HepG2 (cell line): ENCODE measurements around the gene AKR7A2. TPM values are rescaled to one million over a fixed set of nuclear protein-coding genes. Genes with fewer than 3 reads are reported as not detected.
A peak's percentile ranks its signal among the peaks of the same experiment; 100 is the strongest.

Experiments
- ATAC-seq: fragments of 200-7000 bp; cut with Tn5 transposase; 3 replicates; pipeline ENCODE4 v1.9.1; 2020; ENCODE audit warnings: mild to moderate bottlenecking, moderate library complexity
- BruUV-seq: library from RNA; stranded (reverse); fragments of 400-500 nt; replicated peaks from 2 replicates; lab custom pipeline; 2021; lab: Mats Ljungman, UMichigan
- CTCF ChIA-PET: fragments of 300-600 bp; formaldehyde crosslinking; extraction: SDS; loops from one replicate; lab custom pipeline; 2021; ENCODE audit warnings: low total read pairs, inconsistent platforms, low intra/inter-chr PET ratio; lab: Yijun Ruan, JAX
- POLR2A ChIA-PET: fragments of 350-600 bp; sonication (Branson Sonifier 250); formaldehyde crosslinking; loops from one replicate; lab custom pipeline; 2020; ENCODE audit warnings: antibody characterized with exemption, inconsistent platforms; lab: Yijun Ruan, JAX
- DNase-seq: peaks from one replicate; pipeline ENCODE4 v3.0.0-alpha.2; 2015; ENCODE audit warnings: low spot score
- FAIRE-seq: peaks from 3 replicates; lab custom pipeline; 2011; peaks lifted over from hg19 to GRCh38; lab: Jason Lieb, UNC
- H2AFZ ChIP-seq: one replicate; pipeline ENCODE4 v1.6.1; 2011; ENCODE audit warnings: low read length, inconsistent platforms
- H3K27ac ChIP-seq: fragments of 300-600 bp; 3 replicates; pipeline ENCODE4 v1.8.0; 2011; ENCODE audit warnings: mixed run types, mild to moderate bottlenecking, mixed read lengths, low read length, inconsistent platforms; ENCODE audit not compliant: insufficient read depth; ENCODE audit errors: extremely low read length
- H3K27me3 ChIP-seq, 2 experiments: fragments of 200-600 bp in 1 of 2; 2 replicates in 1 of 2; 3 replicates in 1 of 2; pipeline versions ENCODE4 v1.6.0 to v1.8.0; 2011; ENCODE audit warnings: low read length in 2 of 2, mild to moderate bottlenecking in 2 of 2, moderate library complexity in 2 of 2, inconsistent platforms in 1 of 2; ENCODE audit not compliant: insufficient read depth in 2 of 2, control insufficient read depth in 1 of 2
- H3K36me3 ChIP-seq, 2 experiments: fragments of 200-600 bp in 1 of 2; replicated peaks in 1 of 2; 2 replicates in 1 of 2; 3 replicates in 1 of 2; pipeline versions ENCODE4 v1.5.1 to v1.8.0; 2011; ENCODE audit warnings: low read length in 2 of 2, inconsistent platforms in 1 of 2; ENCODE audit not compliant: insufficient read depth in 2 of 2, control insufficient read depth in 1 of 2
- H3K4me1 ChIP-seq: 2 replicates; pipeline ENCODE4 v1.5.1; 2012; ENCODE audit warnings: low read length, inconsistent platforms; ENCODE audit not compliant: insufficient read depth
- H3K4me2 ChIP-seq: 2 replicates; pipeline ENCODE4 v1.6.0; 2011; ENCODE audit warnings: low read depth, low read length, inconsistent platforms
- H3K4me3 ChIP-seq, 3 experiments: fragments of 200-600 bp in 1 of 3; sonication (generic), shearing (Covaris generic) in 1 of 3; replicated peaks in 1 of 3; 2 replicates each; pipeline ENCODE4 v1.5.1; 2011 to 2016; ENCODE audit warnings: low read length in 3 of 3, inconsistent platforms in 2 of 3, low read depth in 2 of 3, mild to moderate bottlenecking in 2 of 3, control low read depth in 1 of 3, mixed read lengths in 1 of 3; ENCODE audit not compliant: insufficient read depth in 1 of 3
- H3K79me2 ChIP-seq: one replicate; pipeline ENCODE4 v1.6.1; 2011; ENCODE audit warnings: low read length, inconsistent platforms; ENCODE audit not compliant: insufficient read depth
- H3K9ac ChIP-seq: 2 replicates; pipeline ENCODE4 v1.6.0; 2011; ENCODE audit warnings: mild to moderate bottlenecking, low read depth, low read length, inconsistent platforms; ENCODE audit not compliant: insufficient read depth
- H3K9me3 ChIP-seq: 2 replicates; pipeline ENCODE4 v1.5.1; 2012; ENCODE audit warnings: mild to moderate bottlenecking, low read length
- H4K20me1 ChIP-seq: 2 replicates; pipeline ENCODE4 v1.6.0; 2011; ENCODE audit warnings: inconsistent platforms, mild to moderate bottlenecking, low read length, moderate library complexity; ENCODE audit not compliant: insufficient read depth
- BCL3 ChIP-seq: sonication (generic); formaldehyde crosslinking; IDR thresholded peaks from 2 replicates; pipeline ENCODE4 v1.5.1; 2020; ENCODE audit warnings: mild to moderate bottlenecking, missing genetic modification reagents, moderate library complexity
- CENPX ChIP-seq: sonication (generic); formaldehyde crosslinking; IDR thresholded peaks from 2 replicates; pipeline ENCODE4 v1.9.0; 2021; ENCODE audit warnings: mild to moderate bottlenecking, missing genetic modification reagents, moderate library complexity
- PCBP2 ChIP-seq: fragments of 200-400 bp; formaldehyde crosslinking; optimal IDR thresholded peaks from 2 replicates; pipeline ENCODE3; 2018; ENCODE audit warnings: low read length, low read depth; ENCODE audit not compliant: poor library complexity, severe bottlenecking
- POLR2A ChIP-seq, 2 experiments: IDR thresholded peaks; 2 replicates each; pipeline ENCODE4 v1.6.1; 2011; ENCODE audit warnings: low read depth in 2 of 2, low read length in 2 of 2, mild to moderate bottlenecking in 1 of 2, moderate library complexity in 1 of 2; ENCODE audit not compliant: insufficient read depth in 1 of 2
- SIN3A ChIP-seq: IDR thresholded peaks from 2 replicates; pipeline ENCODE4 v1.6.1; 2011; ENCODE audit warnings: low read depth, mild to moderate bottlenecking, control low read depth, low read length, borderline replicate concordance
- SUZ12 ChIP-seq: fragments of 150-350 bp; IDR thresholded peaks from 2 replicates; pipeline ENCODE4 v1.6.1; 2014; ENCODE audit warnings: low read depth, low read length
- TBX3 ChIP-seq: fragments of 450-650 bp; IDR thresholded peaks from 2 replicates; pipeline ENCODE4 v1.6.1; 2017; ENCODE audit warnings: antibody characterized with exemption, mild to moderate bottlenecking, inconsistent platforms, borderline replicate concordance
- UBTF ChIP-seq: sonication (generic); formaldehyde crosslinking; IDR thresholded peaks from 2 replicates; pipeline ENCODE4 v1.4.0; 2020; ENCODE audit warnings: mild to moderate bottlenecking, missing genetic modification reagents
- YEATS4 ChIP-seq: sonication (generic); formaldehyde crosslinking; IDR thresholded peaks from 2 replicates; pipeline ENCODE4 v1.4.0; 2020; ENCODE audit warnings: missing genetic modification reagents, borderline replicate concordance
- ZEB1 ChIP-seq: IDR thresholded peaks from 2 replicates; pipeline ENCODE4 v1.6.1; 2012; ENCODE audit warnings: mild to moderate bottlenecking, low read depth, inconsistent platforms; ENCODE audit not compliant: insufficient replicate concordance
- ZNF335 ChIP-seq: sonication (generic); formaldehyde crosslinking; IDR thresholded peaks from 2 replicates; pipeline ENCODE4 v1.4.0; 2020; ENCODE audit warnings: missing genetic modification reagents
- ZNF670 ChIP-seq: sonication (generic); formaldehyde crosslinking; IDR thresholded peaks from 2 replicates; pipeline ENCODE4 v1.8.0; 2022; ENCODE audit warnings: mild to moderate bottlenecking, missing genetic modification reagents, borderline replicate concordance
- ZNF75D ChIP-seq: sonication (generic); formaldehyde crosslinking; IDR thresholded peaks from 2 replicates; pipeline ENCODE4 v1.8.1; 2023; ENCODE audit warnings: missing genetic modification reagents, mild to moderate bottlenecking, borderline replicate concordance
- WGBS: methylation state at CpG from one replicate; pipeline ENCODE4 v1.1.6; 2017; ENCODE audit warnings: low lambda C conversion rate; 5-methylcytosine and 5-hydroxymethylcytosine counted together
- in situ Hi-C: cut with HindIII; loops from 2 replicates; pipeline ENCODE4 v1.10.0; 2017; ENCODE audit warnings: low pct_unique_long_range_greater_than_20kb; ENCODE audit not compliant: extremely low pct_ligation_motif_present
- intact Hi-C: fragments of 100-400 bp; cut with micrococcal nuclease; formaldehyde crosslinking; loops from one replicate; pipeline ENCODE4 v1.10.0; 2022; ENCODE audit not compliant: unreplicated experiment
- polyA plus RNA-seq, 8 experiments: library from polyadenylated mRNA; depleted of rRNA in 3 of 8; stranded (reverse) in 7 of 8; unstranded in 1 of 8; fragments of >200 nt; fragmentation: Illumina TruSeq in 4 of 8; extraction: Trizol in 4 of 8; gene quantifications; 2 replicates each; pipeline versions ENCODE4 v1.2.1 to v1.2.3, GENCODE V29; 2011 to 2016; ENCODE audit warnings: low read depth in 4 of 8, missing spikeins in 1 of 8, mixed read lengths in 1 of 8; ENCODE audit not compliant: insufficient read depth in 1 of 8
- total RNA-seq, 5 experiments: library from RNA; depleted of rRNA; stranded (reverse); fragments of >200 nt; fragmentation: Illumina TruSeq; extraction: Trizol; gene quantifications; 2 replicates each; pipeline ENCODE4 v1.2.3, GENCODE V29; 2016; ENCODE audit warnings: low read depth in 1 of 5

The AKR7A2 gene
- total and polyA plus RNA-seq, 2 of the 13 experiments (the other 11 are each of a cell fraction or from before 2014, with no cell fraction given): 45.2 to 75.6 TPM

GRCh38 chr1:19313961-19314882 lies 2.3 kb upstream of the AKR7A2 start:
- Histone ChIP-seq H3K27me3 (no peaks in the 10 kb centered on the region; a peak in 1 of 5 replicates), H3K4me2 (peak overlapping the region; percentile 98; the same call in 1 of the 2 replicates), H3K4me1 (peaks cover 55% of the 10 kb centered on the region), H3K9ac (no peak overlapping the region), H4K20me1 (no peaks in the 10 kb centered on the region), H3K9me3 (no peaks in the 10 kb centered on the region), H3K36me3 (peaks cover 3 to 18% of the 10 kb centered on the region in 2 experiments; a peak in 3 of 5 replicates), H3K79me2 (peaks cover 27% of the 10 kb centered on the region), H3K4me3 (no peak overlapping the region), H2AFZ (no peak overlapping the region), H3K27ac (no peak overlapping the region)
- FAIRE-seq (no peak), DNase-seq (no peak), ATAC-seq (no peak)
- CTCF ChIA-PET: no interaction called here
- WGBS: 94% methylated on average over 7 of the region's 10 CpGs
- in situ Hi-C loops (no loop called here), intact Hi-C loops (no loop called here)
- POLR2A ChIA-PET: interaction anchor here (1.0 to 4.7 kb wide), 2 partner anchors 17 to 63 kb away, joined by 3 to 21 read pairs; partner anchors contain the start of genes EMC1 and MRTO4
- BruUV-seq: no TSS peak
- no peak for TF ChIP-seq PCBP2
- no peak for TF ChIP-seq UBTF (CRISPR knock-in tag)
- TF ChIP-seq BCL3: no peak
- TF ChIP-seq SIN3A: no peak
- no peak for TF ChIP-seq TBX3
- TF ChIP-seq CENPX (CRISPR knock-in tag): no peak
- no peak for TF ChIP-seq ZNF335
- TF ChIP-seq ZNF670 (CRISPR knock-in tag): no peak
- TF ChIP-seq ZEB1: peak; percentile 17
- no peak for TF ChIP-seq ZNF75D (CRISPR knock-in tag)
- peak in 1 of 2 experiments; percentile 30; a peak in 1 of 4 replicates for TF ChIP-seq POLR2A (IDR thresholded peaks at IDR 0.05; ENCODE audit: insufficient read depth in 1 of 2, low read depth in 2 of 2, low read length in 2 of 2)
- TF ChIP-seq YEATS4 (CRISPR knock-in tag): no peak
- no peak for TF ChIP-seq SUZ12
- TF ChIP-seq, all 625 proteins: peak for 2
